IPS DF 6.9 (cell line): ENCODE data around the gene BTNL9.
"Not testable (repeated sequence)": the region's sequence is repeated elsewhere in the genome, so short reads cannot be mapped to it uniquely, and the experiment has no call there.

Experiments used
- DNase-seq: peaks from one replicate; pipeline ENCODE4 v3.0.0-alpha.2; 2013; ENCODE audit warnings: low read depth, low spot score
- H3K27ac ChIP-seq: one replicate; pipeline ENCODE4 v1.5.1; 2013; ENCODE audit warnings: low read length, control low read depth
- H3K27me3 ChIP-seq: 2 replicates; pipeline ENCODE4 v1.6.1; 2013; ENCODE audit warnings: mild to moderate bottlenecking, low read length; ENCODE audit not compliant: control insufficient read depth, insufficient read depth
- H3K36me3 ChIP-seq: 2 replicates; pipeline ENCODE4 v1.6.1; 2013; ENCODE audit warnings: low read length; ENCODE audit not compliant: control insufficient read depth, insufficient read depth
- H3K4me1 ChIP-seq: 2 replicates; pipeline ENCODE4 v1.6.1; 2013; ENCODE audit warnings: low read length; ENCODE audit not compliant: control insufficient read depth, insufficient read depth
- H3K4me3 ChIP-seq: 2 replicates; pipeline ENCODE4 v1.5.1; 2013; ENCODE audit warnings: mild to moderate bottlenecking, low read length
- H3K9me3 ChIP-seq: 2 replicates; pipeline ENCODE4 v1.6.1; 2013; ENCODE audit warnings: low read length, inconsistent platforms; ENCODE audit not compliant: control insufficient read depth, insufficient read depth
- WGBS: extraction: QIAGEN DNeasy Blood & Tissue Kit; methylation state at CpG from one replicate; pipeline ENCODE4 v1.1.7; 2013; ENCODE audit warnings: mixed read lengths, missing lambda C conversion rate; ENCODE audit not compliant: insufficient read length, insufficient coverage; 5-methylcytosine and 5-hydroxymethylcytosine counted together

BTNL9 gene

GRCh38 chr5:181098762-181099601 is 58.9 kb downstream of the BTNL9 start:
- no CpG with 5 or more reads among the region's 22 CpGs for WGBS
- no peaks in the 10 kb centered on the region for H3K36me3 ChIP-seq
- DNase-seq = no peak
- H3K4me3 ChIP-seq = no peak overlapping the region
- no peak overlapping the region for H3K27ac ChIP-seq
- H3K27me3 ChIP-seq = peaks cover 18% of the 10 kb centered on the region
- no peaks in the 10 kb centered on the region for H3K9me3 ChIP-seq
- H3K4me1 ChIP-seq = peaks cover 3% of the 10 kb centered on the region; the same call in 1 of the 2 replicates

- peaks cover 4% of the 10 kb centered on the region for H3K4me1 ChIP-seq
- no CpG with 5 or more reads among the region's 11 CpGs for WGBS
- DNase-seq = no peak
These were observed 59.6 kb downstream of the BTNL9 start for GRCh38 chr5:181099602-181100086.

GRCh38 chr5:181100121-181100875 is 60.2 kb downstream of the BTNL9 start:
- WGBS = no CpG with 5 or more reads among the region's 62 CpGs
- peak overlapping the region; percentile 65; the same call in 1 of the 2 replicates for H3K4me3 ChIP-seq
- no peak for DNase-seq
- peaks cover 5% of the 10 kb centered on the region for H3K4me1 ChIP-seq
- no peaks in the 10 kb centered on the region for H3K36me3 ChIP-seq
- no peaks in the 10 kb centered on the region for H3K9me3 ChIP-seq
- H3K27ac ChIP-seq = no peak overlapping the region
- H3K27me3 ChIP-seq = peaks cover 25% of the 10 kb centered on the region

More at GRCh38 chr5:181099602-181100086, 59.6 kb downstream of the BTNL9 start:
- Histone ChIP-seq H3K27me3 (peaks cover 24% of the 10 kb centered on the region), H3K36me3 (no peaks in the 10 kb centered on the region), H3K4me3 (no peak overlapping the region), H3K27ac (no peak overlapping the region), H3K9me3 (no peaks in the 10 kb centered on the region)

- not testable (repeated sequence) for H3K9me3 ChIP-seq, DNase-seq, H3K4me1 ChIP-seq, H3K36me3 ChIP-seq, H3K27ac ChIP-seq
- no CpG with 5 or more reads among the region's 54 CpGs for WGBS
- peaks cover 25% of the 10 kb centered on the region for H3K27me3 ChIP-seq
- H3K4me3 ChIP-seq = peak overlapping the region; percentile 45; the same call in 1 of the 2 replicates
These were observed 61.1 kb downstream of the BTNL9 start for GRCh38 chr5:181101030-181101641.

- not testable (repeated sequence) for H3K4me3 ChIP-seq, H3K27ac ChIP-seq, H3K36me3 ChIP-seq, H3K9me3 ChIP-seq, DNase-seq, H3K4me1 ChIP-seq
- peaks cover 25% of the 10 kb centered on the region for H3K27me3 ChIP-seq
- WGBS = no CpG with 5 or more reads among the region's 30 CpGs
These were observed 62.0 kb downstream of the BTNL9 start for GRCh38 chr5:181101930-181102674.

- no CpG with 5 or more reads among the region's 5 CpGs for WGBS
- peak overlapping the region; percentile 22; the same call in 1 of the 2 replicates for H3K4me3 ChIP-seq
- not testable (repeated sequence) for H3K9me3 ChIP-seq, H3K36me3 ChIP-seq, H3K27ac ChIP-seq, DNase-seq
- H3K4me1 ChIP-seq = peaks cover 10% of the 10 kb centered on the region
- H3K27me3 ChIP-seq = peaks cover 20% of the 10 kb centered on the region
These were observed 64.1 kb downstream of the BTNL9 start for GRCh38 chr5:181104259-181104568.

- not testable (repeated sequence) for H3K4me3 ChIP-seq, DNase-seq, H3K27ac ChIP-seq, H3K36me3 ChIP-seq, H3K9me3 ChIP-seq
- peaks cover 14% of the 10 kb centered on the region for H3K27me3 ChIP-seq
- peaks cover 11% of the 10 kb centered on the region for H3K4me1 ChIP-seq
- no CpG with 5 or more reads among the region's 20 CpGs for WGBS
These were observed 64.7 kb downstream of the BTNL9 start for GRCh38 chr5:181104606-181105390.

GRCh38 chr5:181105391-181106025 is 65.4 kb downstream of the BTNL9 start:
- no peaks in the 10 kb centered on the region for H3K36me3 ChIP-seq
- peaks cover 10% of the 10 kb centered on the region for H3K4me1 ChIP-seq
- no CpG with 5 or more reads among the region's 7 CpGs for WGBS
- DNase-seq = no peak
- H3K27me3 ChIP-seq = peaks cover 7% of the 10 kb centered on the region; the same call in 1 of the 2 replicates
- H3K9me3 ChIP-seq = no peaks in the 10 kb centered on the region
- no peak overlapping the region; the same call in 1 of the 2 replicates for H3K4me3 ChIP-seq
- H3K27ac ChIP-seq = no peak overlapping the region

GRCh38 chr5:181107699-181108098 is 67.6 kb downstream of the BTNL9 start:
- no peak for DNase-seq
- Histone ChIP-seq H3K4me3 (no peak overlapping the region), H3K4me1 (peaks cover 9% of the 10 kb centered on the region), H3K36me3 (no peaks in the 10 kb centered on the region), H3K27ac (no peak overlapping the region), H3K27me3 (peaks cover 7% of the 10 kb centered on the region; the same call in 1 of the 2 replicates), H3K9me3 (no peaks in the 10 kb centered on the region)
- WGBS = no CpG with 5 or more reads among the region's 9 CpGs
